Neural progenitor cell (in vitro differentiated cells): ENCODE data around the gene SOX2. TPM values are rescaled to one million over a fixed set of nuclear protein-coding genes. Genes with fewer than 3 reads are reported as not detected.
"Not testable (repeated sequence)": the region's sequence is repeated elsewhere in the genome, so short reads cannot be mapped to it uniquely, and the experiment has no call there.

ENCODE experiments used
- DNase-seq: peaks from one replicate; pipeline ENCODE4 v3.0.0-alpha.2; 2016; ENCODE audit warnings: low spot score
- H2AFZ ChIP-seq: fragments of 200-600 bp; sonication (generic); replicated peaks from 2 replicates; pipeline ENCODE4 v1.6.1; 2016; ENCODE audit warnings: antibody characterized with exemption
- H3F3A ChIP-seq: fragments of 200-600 bp; sonication (generic); 2 replicates; pipeline ENCODE4 v1.6.1; 2016; ENCODE audit warnings: antibody characterized with exemption, low read depth
- H3K27ac ChIP-seq: fragments of 200-600 bp; sonication (generic); 2 replicates; pipeline ENCODE4 v1.5.1; 2016; ENCODE audit warnings: mild to moderate bottlenecking
- H3K27me3 ChIP-seq: fragments of 200-600 bp; sonication (generic); 2 replicates; pipeline ENCODE4 v1.6.1; 2016; ENCODE audit warnings: mild to moderate bottlenecking, moderate library complexity
- H3K36me3 ChIP-seq: fragments of 200-600 bp; sonication (generic); 2 replicates; pipeline ENCODE4 v1.5.1; 2016
- H3K4me1 ChIP-seq: fragments of 200-600 bp; sonication (generic); 2 replicates; pipeline ENCODE4 v1.6.1; 2016; ENCODE audit warnings: mixed run types
- H3K4me2 ChIP-seq: fragments of 200-600 bp; sonication (generic); 2 replicates; pipeline ENCODE4 v1.6.1; 2016
- H3K4me3 ChIP-seq: fragments of 200-600 bp; sonication (generic); 2 replicates; pipeline ENCODE4 v1.5.1; 2016
- H3K79me2 ChIP-seq: fragments of 200-600 bp; sonication (generic); 2 replicates; pipeline ENCODE4 v1.6.1; 2016; ENCODE audit warnings: low read depth
- H3K9ac ChIP-seq: fragments of 200-600 bp; sonication (generic); 2 replicates; pipeline ENCODE4 v1.6.1; 2016
- H3K9me3 ChIP-seq: fragments of 200-600 bp; sonication (generic); 2 replicates; pipeline ENCODE4 v1.5.1; 2016; ENCODE audit warnings: low read depth
- H4K20me1 ChIP-seq: fragments of 200-600 bp; sonication (generic); 2 replicates; pipeline ENCODE4 v1.6.1; 2016; ENCODE audit warnings: low read depth
- H3K27ac Mint-ChIP-seq: 3 replicates; pipeline ENCODE4 v1.8.0; 2021; ENCODE audit warnings: mixed read lengths
- H3K27me3 Mint-ChIP-seq: 2 replicates; pipeline ENCODE4 v1.8.0; 2022; ENCODE audit warnings: low read depth, mild to moderate bottlenecking, inconsistent platforms, moderate library complexity, mixed read lengths; ENCODE audit not compliant: insufficient read depth
- H3K36me3 Mint-ChIP-seq: 3 replicates; pipeline ENCODE4 v1.8.0; 2021; ENCODE audit warnings: mixed read lengths
- H3K4me1 Mint-ChIP-seq: 3 replicates; pipeline ENCODE4 v1.8.0; 2021; ENCODE audit warnings: mixed read lengths
- H3K4me3 Mint-ChIP-seq: 3 replicates; pipeline ENCODE4 v1.8.0; 2021; ENCODE audit warnings: mild to moderate bottlenecking, moderate library complexity, mixed read lengths
- H3K9me3 Mint-ChIP-seq: 3 replicates; pipeline ENCODE4 v1.8.0; 2020; ENCODE audit warnings: mixed read lengths
- CTCF ChIP-seq: fragments of 200-600 bp; sonication (generic); IDR thresholded peaks from 2 replicates; pipeline ENCODE4 v1.5.1; 2017; ENCODE audit warnings: antibody characterized with exemption, mild to moderate bottlenecking
- EZH2 ChIP-seq: fragments of 200-600 bp; sonication (generic); IDR thresholded peaks from 2 replicates; pipeline ENCODE4 v1.6.1; 2017; ENCODE audit warnings: antibody characterized with exemption, mild to moderate bottlenecking, moderate library complexity
- EZH2phosphoT487 ChIP-seq: fragments of 200-600 bp; sonication (generic); IDR thresholded peaks from 2 replicates; pipeline ENCODE4 v1.6.1; 2017; ENCODE audit warnings: antibody characterized with exemption
- small RNA-seq: library from RNA; depleted of rRNA; stranded (forward); fragments of <200 nt; gene quantifications from one replicate; pipeline ENCODE3, GENCODE V24; 2015
- total RNA-seq: library from RNA; depleted of rRNA; stranded (reverse); fragments of >200 nt; gene quantifications from 2 replicates; pipeline ENCODE4 v1.2.3, GENCODE V29; 2015; ENCODE audit warnings: low replicate concordance

The SOX2 gene
- total RNA-seq, 1 donor from 2014 or later, result 605 TPM

DNA sequence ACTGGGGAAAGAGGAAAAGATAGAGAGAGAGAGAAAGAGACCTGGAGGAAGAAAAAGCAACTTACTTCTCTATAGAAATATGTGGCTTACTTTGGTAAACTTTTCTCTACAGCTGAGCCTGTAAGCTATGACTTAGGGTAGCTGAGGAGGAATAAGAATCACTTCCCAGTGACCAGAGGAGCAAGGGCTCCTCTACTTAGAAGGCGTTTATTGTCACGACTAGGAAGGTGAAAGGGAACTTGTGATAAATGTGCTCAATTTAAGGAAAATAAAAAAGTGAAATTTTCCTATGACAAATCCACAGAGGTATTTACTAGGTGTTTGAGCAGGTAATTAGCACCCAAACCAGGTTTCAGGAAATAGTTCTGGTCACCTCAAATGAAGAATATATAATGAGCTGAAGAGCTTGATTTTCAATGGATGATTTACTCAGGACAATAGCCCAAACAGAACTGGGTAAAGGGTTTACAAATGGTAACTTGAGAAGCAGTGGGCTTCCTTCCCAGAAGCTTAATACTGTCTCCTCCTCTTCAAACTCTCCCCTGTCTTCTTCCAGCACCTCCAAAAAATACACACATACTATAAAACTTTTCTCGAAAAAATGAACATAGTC, 46.1 kb downstream of the SOX2 start:
- Mint-ChIP-seq H3K27me3 (peaks cover 3% of the 10 kb centered on the region), H3K4me1 (peaks cover 68% of the 10 kb centered on the region), H3K27ac (peak overlapping the region; percentile 93), H3K4me3 (peak overlapping the region; percentile 84), H3K36me3 (no peaks in the 10 kb centered on the region), H3K9me3 (no peaks in the 10 kb centered on the region)
- no peak for TF ChIP-seq CTCF
- TF ChIP-seq EZH2phosphoT487, result no peak
- TF ChIP-seq EZH2, result no peak
- no peaks in the 10 kb centered on the region for H4K20me1 ChIP-seq
- H3F3A ChIP-seq, result peaks cover 63% of the 10 kb centered on the region
- H3K4me3 ChIP-seq, result peak overlapping the region; percentile 50
- peak overlapping the region; percentile 95 for H3K27ac ChIP-seq
- peaks cover 67% of the 10 kb centered on the region for H3K4me1 ChIP-seq
- H3K27me3 ChIP-seq, result no peaks in the 10 kb centered on the region
- H3K9me3 ChIP-seq, result no peaks in the 10 kb centered on the region
- H3K4me2 ChIP-seq, result peak overlapping the region; percentile 91
- H3K36me3 ChIP-seq, result no peaks in the 10 kb centered on the region
- peaks cover 29% of the 10 kb centered on the region for H3K79me2 ChIP-seq
- peak; percentile 77 for DNase-seq
- no peak overlapping the region for H3K9ac ChIP-seq
- no peak overlapping the region for H2AFZ ChIP-seq

DNA sequence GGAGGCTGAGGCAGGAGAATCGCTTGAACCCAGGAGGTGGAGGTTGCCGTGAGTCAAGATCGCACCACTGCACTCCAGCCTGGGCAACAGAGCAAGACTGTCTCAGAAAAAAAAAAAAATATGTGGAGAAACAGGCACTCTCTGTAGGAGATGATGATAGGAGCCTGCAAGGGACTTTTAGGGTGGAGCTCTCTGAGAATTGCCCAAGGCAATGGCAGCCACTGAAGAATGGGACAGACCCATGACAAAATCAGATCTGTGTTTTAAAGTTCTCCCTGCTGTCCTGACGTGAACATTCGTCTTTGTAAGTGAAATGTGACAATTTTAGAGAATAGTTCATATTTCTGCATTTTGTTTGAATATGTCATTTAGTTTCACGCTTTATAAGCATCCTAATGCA, 50.2 kb downstream of the SOX2 start:
- no peak overlapping the region for H3K27ac ChIP-seq
- no peaks in the 10 kb centered on the region for H3K79me2 ChIP-seq
- H3K9ac ChIP-seq, result no peak overlapping the region
- Mint-ChIP-seq H3K4me1 (peaks cover 42% of the 10 kb centered on the region), H3K4me3 (no peak overlapping the region), H3K27ac (no peak overlapping the region), H3K36me3 (no peaks in the 10 kb centered on the region), H3K9me3 (no peaks in the 10 kb centered on the region), H3K27me3 (peaks cover 3% of the 10 kb centered on the region)
- no peak for TF ChIP-seq CTCF
- no peaks in the 10 kb centered on the region for H3K9me3 ChIP-seq
- no peaks in the 10 kb centered on the region for H4K20me1 ChIP-seq
- H3K4me3 ChIP-seq, result no peak overlapping the region
- no peak overlapping the region for H2AFZ ChIP-seq
- H3F3A ChIP-seq, result peaks cover 30% of the 10 kb centered on the region
- no peak overlapping the region for H3K4me2 ChIP-seq
- no peaks in the 10 kb centered on the region for H3K36me3 ChIP-seq
- no peak for DNase-seq
- no peaks in the 10 kb centered on the region for H3K27me3 ChIP-seq
- peaks cover 41% of the 10 kb centered on the region for H3K4me1 ChIP-seq

GRCh38 chr3:181764033-181764432, 52.3 kb downstream of the SOX2 start:
- H3K27me3 Mint-ChIP-seq, H3K4me3 Mint-ChIP-seq, H3K27ac ChIP-seq, DNase-seq, H3K79me2 ChIP-seq, H3K4me3 ChIP-seq, H3K36me3 Mint-ChIP-seq, H2AFZ ChIP-seq, H3F3A ChIP-seq, H3K9ac ChIP-seq, H3K36me3 ChIP-seq, H3K9me3 Mint-ChIP-seq, H3K4me2 ChIP-seq, H3K27me3 ChIP-seq, H3K9me3 ChIP-seq, H4K20me1 ChIP-seq, H3K27ac Mint-ChIP-seq: not testable (repeated sequence)
- H3K4me1 Mint-ChIP-seq, result peaks cover 30% of the 10 kb centered on the region
- peaks cover 22% of the 10 kb centered on the region for H3K4me1 ChIP-seq

Small RNA genes lying within 50 kb of the gene (small RNA-seq; reads per million reads assigned to genes)
- gene RF01954, result not detected
